Mesothelial cell of epicardium (in vitro differentiated cells): ENCODE results near the gene CEPT1. TPM values are rescaled to one million over a fixed set of nuclear protein-coding genes. Genes with fewer than 3 reads are reported as not detected.

Experiments
- DNase-seq, 2 experiments: peaks; one replicate each; pipeline ENCODE4 v3.0.0; 2021; ENCODE audit warnings: low spot score in 2 of 2; ENCODE audit not compliant: unreplicated experiment in 2 of 2
- H3K27ac Mint-ChIP-seq: 2 replicates; pipeline ENCODE4 v1.8.0; 2021; ENCODE audit warnings: mixed read lengths
- H3K27me3 Mint-ChIP-seq: 2 replicates; pipeline ENCODE4 v1.8.0; 2021; ENCODE audit warnings: low read depth, mixed read lengths
- H3K36me3 Mint-ChIP-seq: 2 replicates; pipeline ENCODE4 v1.8.0; 2021; ENCODE audit warnings: mixed read lengths
- H3K4me1 Mint-ChIP-seq: 2 replicates; pipeline ENCODE4 v1.8.0; 2021; ENCODE audit warnings: mixed read lengths
- H3K4me3 Mint-ChIP-seq: 2 replicates; pipeline ENCODE4 v1.8.0; 2021; ENCODE audit warnings: mild to moderate bottlenecking, moderate library complexity, mixed read lengths
- H3K9me3 Mint-ChIP-seq: 2 replicates; pipeline ENCODE4 v1.8.0; 2021; ENCODE audit warnings: mixed read lengths
- CTCF ChIP-seq: fragments of 200-600 bp; sonication (generic); IDR thresholded peaks from one replicate; pipeline ENCODE4 v1.5.0; 2021; ENCODE audit warnings: antibody characterized with exemption; ENCODE audit not compliant: unreplicated experiment
- total RNA-seq: library from RNA; stranded (reverse); gene quantifications from 3 replicates; pipeline ENCODE4 v1.2.1, GENCODE V29; 2021

Gene CEPT1
- total RNA-seq, 1 donor from 2014 or later: 38.9 TPM

DNA sequence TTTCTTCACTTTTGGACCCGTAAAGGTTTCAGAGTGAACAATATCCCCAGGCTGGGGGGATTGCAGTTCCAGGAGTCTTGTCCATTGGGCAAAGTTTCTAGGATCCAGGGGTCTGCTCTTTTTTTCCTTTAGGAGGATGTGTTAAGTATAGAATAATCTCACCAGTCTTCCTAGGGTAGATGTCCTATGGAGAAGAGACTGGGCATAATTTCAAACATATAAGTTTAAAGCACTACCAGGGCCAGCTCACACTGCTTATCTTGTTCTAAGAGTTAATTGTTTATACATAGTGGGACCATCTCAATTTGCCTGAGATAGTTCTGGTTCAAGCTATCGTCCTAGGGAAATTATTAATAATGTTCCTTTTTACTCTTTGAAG lies 88.7 kb downstream of the CEPT1 start:
- H3K9me3 Mint-ChIP-seq: no peaks in the 10 kb centered on the region
- TF ChIP-seq CTCF: no peak
- H3K4me1 Mint-ChIP-seq: no peaks in the 10 kb centered on the region
- no peak overlapping the region for H3K27ac Mint-ChIP-seq
- no peaks in the 10 kb centered on the region for H3K27me3 Mint-ChIP-seq
- no peak overlapping the region for H3K4me3 Mint-ChIP-seq
- no peaks in the 10 kb centered on the region for H3K36me3 Mint-ChIP-seq
- no peak for DNase-seq

GRCh38 chr1:111232134-111232533 lies 92.1 kb downstream of the CEPT1 start:
- TF ChIP-seq CTCF: no peak
- Mint-ChIP-seq H3K4me1 (peaks cover 16% of the 10 kb centered on the region), H3K27ac (no peak overlapping the region), H3K9me3 (no peaks in the 10 kb centered on the region), H3K27me3 (no peaks in the 10 kb centered on the region), H3K36me3 (no peaks in the 10 kb centered on the region), H3K4me3 (no peak overlapping the region)
- no peak for DNase-seq

GRCh38 chr1:111234258-111234657 lies 94.2 kb downstream of the CEPT1 start:
- Mint-ChIP-seq H3K27me3 (no peaks in the 10 kb centered on the region), H3K9me3 (no peaks in the 10 kb centered on the region), H3K4me1 (peaks cover 26% of the 10 kb centered on the region), H3K36me3 (no peaks in the 10 kb centered on the region), H3K4me3 (no peak overlapping the region), H3K27ac (no peak overlapping the region)
- no peak for DNase-seq
- no peak for TF ChIP-seq CTCF

Other genes with a start within 250 kb of the CEPT1 start
- gene LRIF1, start 176.3 kb upstream of the CEPT1 start, total RNA-seq: 7.8 to 7.9 TPM (median 7.8 TPM) in 3 replicates
- gene DRAM2, start 130 bp upstream of the CEPT1 start, total RNA-seq: 29.8 to 37.9 TPM (median 30.3 TPM) in 3 replicates
- gene DENND2D, start 60.4 kb downstream of the CEPT1 start, total RNA-seq: 4.1 to 4.8 TPM (median 4.7 TPM) in 3 replicates
- gene CHI3L2, start 87.5 kb downstream of the CEPT1 start, total RNA-seq: not detected in 3 replicates
- not detected in 3 replicates for gene CHIA, start 150.6 kb downstream of the CEPT1 start, total RNA-seq